Testis (tissue), 3 donors: ENCODE measurements around the gene CAMP. TPM values are rescaled to one million over a fixed set of nuclear protein-coding genes. Genes with fewer than 3 reads are reported as not detected.

Experiments used
- microRNA counts, 2 donors: library from miRNA; unstranded; fragments of <30 nt; microRNA quantifications; one replicate each; lab custom pipeline; 2016
- microRNA-seq, 2 donors: library from miRNA; unstranded; fragments of <30 nt; microRNA quantifications; one replicate each; pipeline ENCODE4, GENCODE V29; 2016; ENCODE audit warnings: borderline number of aligned reads in 2 of 2, borderline replicate concordance in 1 of 2
- polyA plus RNA-seq: library from polyadenylated mRNA; stranded (reverse); fragments of 350-450 nt; fragmentation: Illumina TruSeq; extraction: RNeasy Lipid Tissue Mini Kit (QIAGEN cat#74804); gene quantifications from one replicate; pipeline ENCODE4 v1.2.3, GENCODE V29; 2014; ENCODE audit warnings: low read depth, low replicate concordance; ENCODE audit not compliant: insufficient read depth
- small RNA-seq, 2 donors: library from RNA; depleted of rRNA; stranded (forward); fragments of <200 nt; gene quantifications; one replicate each; pipeline ENCODE3, GENCODE V24; 2016
- total RNA-seq, 2 donors: library from RNA; depleted of rRNA; stranded (reverse); fragments of >200 nt; gene quantifications; one replicate each; pipeline ENCODE4 v1.2.3, GENCODE V29; 2016

Gene CAMP
- total and polyA plus RNA-seq, 3 donors from 2014 or later, result 1.4 to 2.8 (median 1.7) TPM

MicroRNAs encoded within 50 kb of the gene (microRNA counts, 767-probe panel; counts per million panel counts)
- microRNA hsa-miR-4443 (lab: Ali Mortazavi, UCI), result 0 to 152 counts per million in 2 donors

Small RNAs within 50 kb of the gene (microRNA-seq; reads per million reads assigned to microRNA genes)
- gene MIR4443, result 4.1 to 22.9 reads per million in 2 donors

Small RNAs within 50 kb of the gene (small RNA-seq; reads per million reads assigned to genes)
- gene MIR4443 (0 reads per million in 2 donors), gene NDUFB1P1 (0 reads per million in 2 donors), gene RNU7-128P (0 reads per million in 2 donors)

Other genes starting within 250 kb of the CAMP start
- 100 to 1,000 TPM; 226 to 241 TPM for gene MAP4, start 207.1 kb upstream of the CAMP start, total RNA-seq
- 195 TPM for gene MAP4, start 207.1 kb upstream of the CAMP start, polyA plus RNA-seq
- 10 to 100 TPM; 46.3 to 51.6 TPM for gene CDC25A, start 35.1 kb upstream of the CAMP start, total RNA-seq
- gene CDC25A, start 35.1 kb upstream of the CAMP start, polyA plus RNA-seq, result 29.3 TPM
- gene ZNF589, start 17.6 kb downstream of the CAMP start, total RNA-seq, result 10 to 100 TPM; 20.9 to 36.8 TPM
- 16.0 TPM for gene ZNF589, start 17.6 kb downstream of the CAMP start, polyA plus RNA-seq
- 10 to 100 TPM; 28.6 to 36.5 TPM for gene NME6, start 77.9 kb downstream of the CAMP start, total RNA-seq
- 19.2 TPM for gene NME6, start 77.9 kb downstream of the CAMP start, polyA plus RNA-seq
- not detected for gene SPINK8, start 110.2 kb downstream of the CAMP start, total RNA-seq
- not detected for gene SPINK8, start 110.2 kb downstream of the CAMP start, polyA plus RNA-seq
- 1 to 10 TPM in 1 of 2 donors, under 1 TPM in 1; 0.81 to 2.0 TPM for gene FBXW12, start 148.7 kb downstream of the CAMP start, total RNA-seq
- gene FBXW12, start 148.7 kb downstream of the CAMP start, polyA plus RNA-seq, result 0.98 TPM
- gene PLXNB1, start 206.6 kb downstream of the CAMP start, total RNA-seq, result 10 to 100 TPM; 70.2 to 79.2 TPM
- gene PLXNB1, start 206.6 kb downstream of the CAMP start, polyA plus RNA-seq, result 41.5 TPM
- gene CCDC51, start 216.6 kb downstream of the CAMP start, total RNA-seq, result 10 to 100 TPM; 11.7 to 16.0 TPM
- gene CCDC51, start 216.6 kb downstream of the CAMP start, polyA plus RNA-seq, result 16.0 TPM
- 100 to 1,000 TPM; 380 to 393 TPM for gene TMA7, start 216.8 kb downstream of the CAMP start, total RNA-seq
- 425 TPM for gene TMA7, start 216.8 kb downstream of the CAMP start, polyA plus RNA-seq
- gene ATRIP, start 223.2 kb downstream of the CAMP start, total RNA-seq, result 10 to 100 TPM; 25.0 to 26.3 TPM
- gene ATRIP, start 223.2 kb downstream of the CAMP start, polyA plus RNA-seq, result 56.5 TPM